NCI-H128 (cell line): Measurements from ENCODE around the gene BRS3.
"Not testable (repeated sequence)": the region's sequence is repeated elsewhere in the genome, so short reads cannot be mapped to it uniquely, and the experiment has no call there.

Experiments
- DNase-seq: peaks from one replicate; lab custom pipeline; 2025; ENCODE audit not compliant: unreplicated experiment; lab: John Stamatoyannopoulos, UW

Gene BRS3

GRCh38 chrX:136487647-136488046 is at the start of gene BRS3:
BRS3 (plus strand) TSS chrX:136487947; CDS start chrX:136488115, 168 bp downstream.
- DNase-seq, result no peak

- DNase-seq, result no peak
Measured at GRCh38 chrX:136438192-136438591, 49.6 kb upstream of the BRS3 start.

GRCh38 chrX:136445674-136446073 is 42.1 kb upstream of the BRS3 start:
- DNase-seq, result not testable (repeated sequence)

- DNase-seq, result no peak
Measured at GRCh38 chrX:136446208-136446607, 41.5 kb upstream of the BRS3 start.

GRCh38 chrX:136447308-136447707 is 40.4 kb upstream of the BRS3 start:
- no peak for DNase-seq

- no peak for DNase-seq
Measured at GRCh38 chrX:136447968-136448367, 39.8 kb upstream of the BRS3 start.

GRCh38 chrX:136450050-136450830 is 37.5 kb upstream of the BRS3 start:
- DNase-seq, result no peak

GRCh38 chrX:136452614-136453013 is 35.1 kb upstream of the BRS3 start:
- DNase-seq, result no peak

GRCh38 chrX:136453114-136453513 is 34.6 kb upstream of the BRS3 start:
- no peak for DNase-seq

- DNase-seq, result no peak
Measured at GRCh38 chrX:136453771-136454170, 34.0 kb upstream of the BRS3 start.

GRCh38 chrX:136456133-136456532 is 31.6 kb upstream of the BRS3 start:
- no peak for DNase-seq

- DNase-seq, result no peak
Measured at GRCh38 chrX:136457303-136457917, 30.3 kb upstream of the BRS3 start.

- no peak for DNase-seq
Measured at GRCh38 chrX:136464589-136464988, 23.2 kb upstream of the BRS3 start.

GRCh38 chrX:136467303-136467702 is 20.4 kb upstream of the BRS3 start:
- no peak for DNase-seq

- DNase-seq, result no peak
Measured at GRCh38 chrX:136468391-136469103, 19.2 kb upstream of the BRS3 start.

- DNase-seq, result no peak
Measured at GRCh38 chrX:136473663-136474062, 14.1 kb upstream of the BRS3 start.

- no peak for DNase-seq
Measured at GRCh38 chrX:136475236-136475635, 12.5 kb upstream of the BRS3 start.

GRCh38 chrX:136476501-136476900 is 11.2 kb upstream of the BRS3 start:
- DNase-seq, result no peak

GRCh38 chrX:136477026-136477425 is 10.7 kb upstream of the BRS3 start:
- DNase-seq, result no peak

GRCh38 chrX:136480383-136480782 is 7.4 kb upstream of the BRS3 start:
- no peak for DNase-seq

GRCh38 chrX:136488706-136489105 is 959 bp downstream of the BRS3 start:
- no peak for DNase-seq

- DNase-seq, result no peak
Measured at GRCh38 chrX:136491832-136492231, 4.1 kb downstream of the BRS3 start.
